H1 (cell line): Measurements from ENCODE around the gene DOCK8. TPM values are rescaled to one million over a fixed set of nuclear protein-coding genes. Genes with fewer than 3 reads are reported as not detected.
A peak's percentile ranks its signal among the peaks of the same experiment; 100 is the strongest.

Experiments used
- CTCF ChIA-PET: fragments of 300-600 bp; sonication (Branson Sonifier 250); formaldehyde crosslinking; loops from one replicate; lab custom pipeline; 2021; ENCODE audit not compliant: partially characterized antibody; lab: Charles Lee
- POLR2A ChIA-PET: fragments of 300-600 bp; sonication (Branson Sonifier 250); formaldehyde crosslinking; loops from one replicate; lab custom pipeline; 2021; ENCODE audit warnings: inconsistent platforms; ENCODE audit not compliant: partially characterized antibody; lab: Charles Lee
- DNase-seq, 2 experiments: peaks; one replicate each; pipeline versions ENCODE4 v3.0.0 to v3.0.0-alpha.2; 2010 to 2022; ENCODE audit warnings: low spot score in 2 of 2, low read depth in 1 of 2, mixed read lengths in 1 of 2
- FAIRE-seq: peaks from 2 replicates; lab custom pipeline; 2011; peaks lifted over from hg19 to GRCh38; lab: Jason Lieb, UNC
- H2AFZ ChIP-seq: 2 replicates; pipeline ENCODE4 v1.8.1; 2012; ENCODE audit warnings: low read length, inconsistent platforms
- H2AK5ac ChIP-seq: 2 replicates; pipeline ENCODE4 v1.6.1; 2013; ENCODE audit warnings: low read depth, low read length
- H2BK120ac ChIP-seq: replicated peaks from 2 replicates; pipeline ENCODE3; 2013; ENCODE audit warnings: low read depth, low read length, inconsistent platforms
- H2BK12ac ChIP-seq: 2 replicates; pipeline ENCODE4 v1.6.1; 2013; ENCODE audit warnings: low read depth, low read length
- H2BK15ac ChIP-seq: 2 replicates; pipeline ENCODE4 v1.6.1; 2013; ENCODE audit warnings: low read length
- H2BK20ac ChIP-seq: 2 replicates; pipeline ENCODE4 v1.6.1; 2013; ENCODE audit warnings: low read length
- H2BK5ac ChIP-seq: 2 replicates; pipeline ENCODE4 v1.6.1; 2013; ENCODE audit warnings: low read depth, low read length
- H3K14ac ChIP-seq: 2 replicates; pipeline ENCODE4 v1.6.1; 2013; ENCODE audit warnings: inconsistent platforms; ENCODE audit not compliant: insufficient read length
- H3K18ac ChIP-seq: 2 replicates; pipeline ENCODE4 v1.6.1; 2013; ENCODE audit warnings: low read length; ENCODE audit errors: extremely low read depth
- H3K23ac ChIP-seq: 2 replicates; pipeline ENCODE4 v1.6.1; 2013; ENCODE audit warnings: inconsistent platforms; ENCODE audit not compliant: insufficient read length
- H3K23me2 ChIP-seq: 2 replicates; pipeline ENCODE4 v1.6.1; 2013; ENCODE audit warnings: low read depth, low read length
- H3K27ac ChIP-seq: 2 replicates; pipeline ENCODE4 v1.6.1; 2011; ENCODE audit warnings: low read depth, low read length, inconsistent platforms
- H3K27me3 ChIP-seq, 4 experiments: replicated peaks in 1 of 4; 1 replicate in 1 of 4; 2 replicates in 3 of 4; pipeline versions ENCODE4 v1.6.1 to v1.8.1; 2011 to 2013; ENCODE audit warnings: low read length in 3 of 4, mild to moderate bottlenecking in 3 of 4, inconsistent platforms in 2 of 4, mixed read lengths in 2 of 4, moderate library complexity in 1 of 4; ENCODE audit not compliant: control insufficient read depth in 3 of 4, insufficient read depth in 3 of 4; ENCODE audit errors: extremely low read depth in 1 of 4
- H3K36me3 ChIP-seq, 4 experiments: 2 replicates each; pipeline versions ENCODE4 v1.6.1 to v1.8.1; 2011 to 2013; ENCODE audit warnings: mild to moderate bottlenecking in 4 of 4, low read length in 3 of 4, moderate library complexity in 2 of 4, control low read depth in 1 of 4, inconsistent platforms in 1 of 4; ENCODE audit not compliant: insufficient read depth in 4 of 4, control insufficient read depth in 2 of 4
- H3K4ac ChIP-seq: replicated peaks from 2 replicates; pipeline ENCODE3; 2013; ENCODE audit warnings: low read length, low read depth, mixed read lengths, inconsistent platforms; ENCODE audit not compliant: insufficient read length
- H3K4me1 ChIP-seq, 4 experiments: replicated peaks in 1 of 4; 1 replicate in 1 of 4; 2 replicates in 3 of 4; pipeline versions ENCODE4 v1.6.1 to v1.8.1; 2011 to 2013; ENCODE audit warnings: low read length in 3 of 4, inconsistent platforms in 2 of 4, mixed read lengths in 1 of 4; ENCODE audit not compliant: insufficient read depth in 4 of 4, control insufficient read depth in 3 of 4
- H3K4me2 ChIP-seq, 2 experiments: 2 replicates each; pipeline versions ENCODE4 v1.6.1 to v1.8.1; 2011 to 2013; ENCODE audit warnings: low read depth in 2 of 2, low read length in 2 of 2, control low read depth in 1 of 2, inconsistent platforms in 1 of 2, mild to moderate bottlenecking in 1 of 2; ENCODE audit not compliant: insufficient read depth in 1 of 2
- H3K4me3 ChIP-seq, 4 experiments: fragments of 200-600, 300-600 bp in 1 of 4; sonication (generic), shearing (Covaris generic), sonication (Bioruptor Twin) in 1 of 4; 2 replicates each; pipeline versions ENCODE4 v1.5.1 to v1.8.1; 2011 to 2016; ENCODE audit warnings: low read length in 4 of 4, low read depth in 3 of 4, control low read depth in 2 of 4, inconsistent platforms in 2 of 4, mild to moderate bottlenecking in 2 of 4, mixed read lengths in 1 of 4, moderate library complexity in 1 of 4; ENCODE audit not compliant: insufficient read depth in 2 of 4; ENCODE audit errors: extremely low read depth in 1 of 4
- H3K56ac ChIP-seq: replicated peaks from 2 replicates; pipeline ENCODE3; 2013; ENCODE audit warnings: low read depth, mild to moderate bottlenecking, mixed read lengths, low read length, inconsistent platforms; ENCODE audit not compliant: insufficient read length
- H3K79me1 ChIP-seq: 2 replicates; pipeline ENCODE4 v1.6.1; 2013; ENCODE audit warnings: low read depth, low read length, control low read depth
- H3K79me2 ChIP-seq, 2 experiments: 2 replicates each; pipeline versions ENCODE4 v1.6.1 to v1.8.1; 2012 to 2013; ENCODE audit warnings: low read length in 2 of 2, mild to moderate bottlenecking in 2 of 2, inconsistent platforms in 1 of 2; ENCODE audit not compliant: insufficient read depth in 2 of 2, control insufficient read depth in 1 of 2
- H3K9ac ChIP-seq, 4 experiments: replicated peaks in 1 of 4; 1 replicate in 1 of 4; 2 replicates in 3 of 4; pipeline versions ENCODE4 v1.6.1 to v1.8.1; 2011 to 2013; ENCODE audit warnings: low read depth in 3 of 4, low read length in 3 of 4, control low read depth in 2 of 4, mild to moderate bottlenecking in 2 of 4, moderate library complexity in 2 of 4, inconsistent platforms in 1 of 4; ENCODE audit errors: extremely low read depth in 1 of 4
- H3K9me3 ChIP-seq, 2 experiments: 2 replicates each; pipeline versions ENCODE4 v1.6.1 to v1.8.1; 2012 to 2013; ENCODE audit warnings: mild to moderate bottlenecking in 2 of 2, moderate library complexity in 2 of 2, control low read depth in 1 of 2, inconsistent platforms in 1 of 2, low read depth in 1 of 2, low read length in 1 of 2, mixed read lengths in 1 of 2; ENCODE audit not compliant: insufficient read depth in 2 of 2
- H4K20me1 ChIP-seq, 2 experiments: replicated peaks in 1 of 2; 2 replicates each; pipeline versions ENCODE3 to v1.8.1; 2011 to 2013; ENCODE audit warnings: inconsistent platforms in 2 of 2, low read length in 2 of 2, mild to moderate bottlenecking in 1 of 2; ENCODE audit not compliant: insufficient read depth in 2 of 2, control insufficient read depth in 1 of 2
- H4K5ac ChIP-seq: 2 replicates; pipeline ENCODE4 v1.6.1; 2013; ENCODE audit warnings: low read length, low read depth, mixed read lengths, inconsistent platforms; ENCODE audit not compliant: insufficient read length
- H4K8ac ChIP-seq: 2 replicates; pipeline ENCODE4 v1.8.0; 2013; ENCODE audit warnings: mild to moderate bottlenecking, moderate library complexity, low read length, inconsistent platforms; ENCODE audit not compliant: insufficient read depth; ENCODE audit errors: extremely low read depth
- H4K91ac ChIP-seq: replicated peaks from 2 replicates; pipeline ENCODE3; 2013; ENCODE audit warnings: low read length, mixed read lengths, inconsistent platforms; ENCODE audit not compliant: insufficient read length
- GABPA ChIP-seq: IDR thresholded peaks from 2 replicates; pipeline ENCODE4 v1.6.1; 2011; ENCODE audit warnings: mild to moderate bottlenecking, low read length, moderate library complexity, borderline replicate concordance; ENCODE audit not compliant: insufficient read depth
- POLR2A ChIP-seq, 2 experiments: IDR thresholded peaks; 1 replicate in 1 of 2; 2 replicates in 1 of 2; pipeline ENCODE4 v1.6.1; 2011; ENCODE audit warnings: low read depth in 2 of 2, low read length in 2 of 2, mild to moderate bottlenecking in 2 of 2; ENCODE audit errors: control extremely low read depth in 1 of 2
- TCF12 ChIP-seq: IDR thresholded peaks from 2 replicates; pipeline ENCODE4 v1.6.1; 2011; ENCODE audit warnings: low read depth, mild to moderate bottlenecking, low read length
- WGBS, 2 experiments: shearing (Covaris generic) in 1 of 2; methylation state at CpG; one replicate each; pipeline versions ENCODE4 v1.1.6 to v1.1.7; 2013 to 2015; ENCODE audit warnings: low lambda C conversion rate in 2 of 2, mixed read lengths in 2 of 2, inconsistent platforms in 1 of 2, low coverage in 1 of 2, missing lambda C conversion rate in 1 of 2; ENCODE audit not compliant: insufficient replicate concordance in 2 of 2, insufficient coverage in 1 of 2, insufficient read length in 1 of 2; ENCODE audit errors: extremely low coverage in 1 of 2, missing lambda C conversion rate in 1 of 2; 5-methylcytosine and 5-hydroxymethylcytosine counted together
- polyA plus RNA-seq, 7 experiments: library from polyadenylated mRNA; depleted of rRNA in 3 of 7; stranded (reverse) in 5 of 7; unstranded in 2 of 7; fragments of >200 nt in 5 of 7; fragments of 200-250 nt in 2 of 7; gene quantifications; 1 replicate in 5 of 7; 2 replicates in 1 of 7; 4 replicates in 1 of 7; pipeline versions ENCODE4 v1.2.1 to v1.2.3, GENCODE V29; 2011 to 2013; ENCODE audit warnings: missing spikeins in 2 of 7, mixed read lengths in 2 of 7
- total RNA-seq: library from RNA; stranded (reverse); fragmentation: NEBNext Ultra II Directional; extraction: Animal tissue kit (Norgen Biotek cat#: 25700); gene quantifications from 2 replicates; pipeline ENCODE4 v1.2.1, GENCODE V29; 2021
- TF ChIP-seq, protein P1 (sequence below): IDR thresholded peaks from 2 replicates; pipeline ENCODE4 v1.6.1; 2012; ENCODE audit warnings: inconsistent platforms

DOCK8 gene
- total and polyA plus RNA-seq, 2 of the 8 experiments (the other 6 are each of a cell fraction or from before 2014, with no cell fraction given), result 0.57 to 2.0 TPM

DNA sequence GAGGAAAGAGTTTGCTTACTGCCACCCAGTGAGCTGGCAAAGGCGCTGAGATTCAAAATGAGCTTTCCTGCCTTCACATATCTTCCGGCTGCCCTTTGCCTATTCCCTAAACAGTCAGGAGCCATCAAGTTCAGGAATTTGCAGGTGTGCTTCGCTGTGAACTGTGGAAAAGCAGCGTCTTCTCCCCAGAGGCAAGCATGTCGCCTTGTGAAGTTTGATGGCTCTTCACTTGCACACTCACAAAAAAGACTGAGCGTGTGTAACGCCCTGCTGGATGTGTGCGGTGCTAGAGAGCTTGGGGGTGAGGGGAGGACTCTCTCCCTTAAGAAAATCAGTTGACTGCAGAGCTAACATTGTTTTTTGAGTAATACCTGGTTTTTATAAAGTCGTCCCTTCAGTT, 288.7 kb downstream of the DOCK8 start:
- FAIRE-seq, result no peak
- Histone ChIP-seq H3K36me3 (no peaks in the 10 kb centered on the region), H2AFZ (peak overlapping the region; percentile 93; the same call in 1 of the 2 replicates), H4K91ac (no peak overlapping the region), H3K4me3 (peak overlapping the region in 3 of 4 experiments; percentile 41 to 86 (median 70); a peak in 4 of 8 replicates), H3K27ac (no peak overlapping the region), H3K4me1 (peaks cover 0 to 10% (median 4%) of the 10 kb centered on the region in 4 experiments; a peak in 4 of 7 replicates), H3K23ac (no peak overlapping the region), H3K27me3 (peaks cover 1 to 21% (median 13%) of the 10 kb centered on the region in 4 experiments; a peak in 6 of 7 replicates), H3K18ac (no peak overlapping the region), H2BK5ac (0 out of 2 replicates have a peak overlapping the region, but pooled peaks have one; percentile 86), H3K23me2 (peaks cover 7% of the 10 kb centered on the region; the same call in 1 of the 2 replicates), H2BK120ac (no peak overlapping the region), H2AK5ac (no peak overlapping the region), H3K79me1 (no peaks in the 10 kb centered on the region), H3K56ac (no peak overlapping the region), H3K9me3 (no peaks in the 10 kb centered on the region), H3K14ac (no peak overlapping the region), H2BK12ac (0 out of 2 replicates have a peak overlapping the region, but pooled peaks have one; percentile 10), H4K5ac (no peak overlapping the region), H4K20me1 (peaks cover 0 to under 1% of the 10 kb centered on the region in 2 experiments), H3K9ac (peak overlapping the region in 1 of 4 experiments; percentile 43; a peak in 1 of 7 replicates), H3K4me2 (peak overlapping the region; percentile 52 to 96), H4K8ac (no peak overlapping the region), H2BK20ac (no peak overlapping the region), H3K4ac (no peak overlapping the region), H2BK15ac (peak overlapping the region; percentile 3; the same call in 1 of the 2 replicates), H3K79me2 (peaks cover 0 to 26% of the 10 kb centered on the region in 2 experiments; a peak in 2 of 4 replicates)
- ChIA-PET POLR2A (interaction anchor here (1.2 to 1.9 kb wide), 5 partner anchors 11 to 115 kb away, joined by 3 to 12 read pairs (median 6); no protein-coding TSS in a partner anchor), CTCF (interaction anchor here (0.9 to 1.6 kb wide), 8 partner anchors 8 to 110 kb away, joined by 3 to 5 read pairs (median 3); no protein-coding TSS in a partner anchor)
- no peak for DNase-seq
- whole genome bisulfite sequencing, 2 experiments, result 66% methylated on average over 9 of the region's 9 CpGs; no CpG with 5 or more reads in 1 of the 2 experiments
- TF ChIP-seq GABPA, result no peak
- no peak for TF ChIP-seq TCF12
- TF ChIP-seq, protein P1, sequence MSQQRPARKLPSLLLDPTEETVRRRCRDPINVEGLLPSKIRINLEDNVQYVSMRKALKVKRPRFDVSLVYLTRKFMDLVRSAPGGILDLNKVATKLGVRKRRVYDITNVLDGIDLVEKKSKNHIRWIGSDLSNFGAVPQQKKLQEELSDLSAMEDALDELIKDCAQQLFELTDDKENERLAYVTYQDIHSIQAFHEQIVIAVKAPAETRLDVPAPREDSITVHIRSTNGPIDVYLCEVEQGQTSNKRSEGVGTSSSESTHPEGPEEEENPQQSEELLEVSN, result no peak
- TF ChIP-seq POLR2A (IDR thresholded peaks at IDR 0.05; ENCODE audit: control extremely low read depth in 1 of 2, low read depth in 2 of 2, low read length in 2 of 2), result no peak
